Right lobe of liver (tissue), 6 donors: ENCODE results near the gene KLK7. TPM values are rescaled to one million over a fixed set of nuclear protein-coding genes. Genes with fewer than 3 reads are reported as not detected.

Experiments used
- ATAC-seq, 4 donors: fragments of 200-7000 bp; cut with Tn5 transposase; one replicate each; pipeline ENCODE4 v1.9.1; 2020; ENCODE audit warnings: mild to moderate bottlenecking in 4 of 4, moderate library complexity in 4 of 4
- DNase-seq, 3 donors: peaks; one replicate each; pipeline ENCODE4 v3.0.0-alpha.2; 2020
- H3K27ac ChIP-seq, 3 donors: fragments of 200-600 bp; one replicate each; pipeline ENCODE4 v1.8.0; 2022
- H3K27me3 ChIP-seq, 2 donors: fragments of 200-600 bp; one replicate each; pipeline ENCODE4 v1.8.0; 2022
- H3K36me3 ChIP-seq, 4 donors: fragments of 200-600 bp; sonication (generic) in 1 of 4; one replicate each; pipeline versions ENCODE4 v1.5.1 to v1.8.0; 2017 to 2022; ENCODE audit warnings: control low read depth in 1 of 4
- H3K4me1 ChIP-seq, 4 donors: fragments of 200-600 bp; sonication (generic) in 1 of 4; one replicate each; pipeline versions ENCODE4 v1.5.1 to v1.8.0; 2017 to 2022; ENCODE audit warnings: control low read depth in 1 of 4
- H3K4me3 ChIP-seq, 3 donors: fragments of 200-600 bp; one replicate each; pipeline ENCODE4 v1.8.0; 2022
- H3K9me3 ChIP-seq, 4 donors: fragments of 200-600 bp; sonication (generic) in 1 of 4; one replicate each; pipeline versions ENCODE4 v1.5.1 to v1.8.0; 2017 to 2022; ENCODE audit warnings: control low read depth in 1 of 4
- CTCF ChIP-seq, 4 donors: fragments of 200-600 bp in 3 of 4; fragments of 450-650 bp in 1 of 4; IDR thresholded peaks; one replicate each; pipeline versions ENCODE4 v1.5.1 to v1.8.0; 2016 to 2022; ENCODE audit warnings: antibody characterized with exemption in 4 of 4, mild to moderate bottlenecking in 2 of 4
- POLR2A ChIP-seq: fragments of 450-650 bp; IDR thresholded peaks from one replicate; pipeline ENCODE4 v1.6.1; 2017; ENCODE audit warnings: antibody characterized with exemption, mild to moderate bottlenecking
- WGBS: methylation state at CpG from one replicate; pipeline ENCODE4 v1.1.6; 2018; ENCODE audit warnings: low coverage, low lambda C conversion rate; ENCODE audit not compliant: insufficient coverage; ENCODE audit errors: missing lambda C conversion rate; 5-methylcytosine and 5-hydroxymethylcytosine counted together
- intact Hi-C, 2 donors: fragments of 100-400 bp; cut with DNase I; formaldehyde crosslinking; loops; one replicate each; pipeline versions ENCODE4 v1.11.2 to v1.14.1; 2022
- total RNA-seq, 6 experiments: library from RNA; depleted of rRNA in 2 of 6; stranded (reverse); fragments of >200 nt in 2 of 6; fragmentation: NEBNext Ultra II Directional in 3 of 6; extraction: Animal tissue kit (Norgen Biotek cat#: 25700) in 3 of 6; gene quantifications; one replicate each; pipeline versions ENCODE4 v1.1.0 to v1.2.4, GENCODE V29; 2016 to 2023
- donor health status: DM: no; HTN: yes; CAD: no.
- donor health status: DM: no; HTN: no; CAD: no.
- donor health status: DM: no; HTN: no; CAD: no.
- donor health status: DM: no; HTN: yes; CAD: no.
- donor health status: DM: no; HTN: yes; CAD: no.

KLK7 gene
- total RNA-seq, 6 experiments from 2014 or later = not detected

GRCh38 chr19:50939596-50939995, 44.1 kb downstream of the KLK7 start:
- DNase-seq (no peak), ATAC-seq (no peak)
- no peaks in the 10 kb centered on the region for H3K27me3 ChIP-seq
- 39% methylated on average over 2 of the region's 2 CpGs for WGBS
- intact Hi-C loops = no loop called here
- no peak overlapping the region for H3K4me3 ChIP-seq
- H3K9me3 ChIP-seq = no peaks in the 10 kb centered on the region
- H3K36me3 ChIP-seq = no peaks in the 10 kb centered on the region
- no peak overlapping the region for H3K27ac ChIP-seq
- H3K4me1 ChIP-seq = no peaks in the 10 kb centered on the region
- TF ChIP-seq CTCF (IDR thresholded peaks at IDR 0.05) = no peak
- no peak for TF ChIP-seq POLR2A

- DNase-seq = no peak
- H3K36me3 ChIP-seq = no peaks in the 10 kb centered on the region
- no peak overlapping the region for H3K27ac ChIP-seq
- peaks cover 0 to 4% of the 10 kb centered on the region in 2 donors for H3K27me3 ChIP-seq
- no peaks in the 10 kb centered on the region for H3K4me1 ChIP-seq
- no peaks in the 10 kb centered on the region for H3K9me3 ChIP-seq
- H3K4me3 ChIP-seq = no peak overlapping the region
- no peak for TF ChIP-seq POLR2A
- no peak for TF ChIP-seq CTCF (IDR thresholded peaks at IDR 0.05)
- 62% methylated on average over 8 of the region's 8 CpGs for WGBS
- no peak for ATAC-seq
- intact Hi-C loops = no loop called here
Observed at GRCh38 chr19:50933640-50934039, 50.1 kb downstream of the KLK7 start.

- Histone ChIP-seq H3K9me3 (no peaks in the 10 kb centered on the region), H3K27ac (no peak overlapping the region), H3K4me1 (no peaks in the 10 kb centered on the region), H3K36me3 (no peaks in the 10 kb centered on the region), H3K4me3 (no peak overlapping the region), H3K27me3 (peaks cover 0 to 4% of the 10 kb centered on the region in 2 donors)
- TF ChIP-seq CTCF (IDR thresholded peaks at IDR 0.05) (no peak), POLR2A (no peak)
- intact Hi-C loops = no loop called here
- no peak for DNase-seq
- no peak for ATAC-seq
- 31% methylated on average over 4 of the region's 4 CpGs for WGBS
Observed at GRCh38 chr19:50932690-50933083, 51.0 kb downstream of the KLK7 start.

GRCh38 chr19:50932018-50932689, 51.6 kb downstream of the KLK7 start:
- 65% methylated on average over 11 of the region's 11 CpGs for WGBS

More at GRCh38 chr19:50932018-50932689, 51.6 kb downstream of the KLK7 start:
- ATAC-seq = no peak
- Histone ChIP-seq H3K27ac (no peak overlapping the region), H3K4me3 (no peak overlapping the region), H3K9me3 (no peaks in the 10 kb centered on the region), H3K27me3 (peaks cover 0 to 4% of the 10 kb centered on the region in 2 donors), H3K36me3 (no peaks in the 10 kb centered on the region), H3K4me1 (no peaks in the 10 kb centered on the region)
- no peak for DNase-seq
- intact Hi-C loops = no loop called here
- no peak for TF ChIP-seq POLR2A
- TF ChIP-seq CTCF (IDR thresholded peaks at IDR 0.05) = no peak
